ENCODE data around the gene USP21. TPM values are rescaled to one million over a fixed set of nuclear protein-coding genes. Genes with fewer than 3 reads are reported as not detected.

The USP21 gene
- total RNA-seq, 2 experiments from 2014 or later = 34.7 to 40.2 TPM

DNA sequence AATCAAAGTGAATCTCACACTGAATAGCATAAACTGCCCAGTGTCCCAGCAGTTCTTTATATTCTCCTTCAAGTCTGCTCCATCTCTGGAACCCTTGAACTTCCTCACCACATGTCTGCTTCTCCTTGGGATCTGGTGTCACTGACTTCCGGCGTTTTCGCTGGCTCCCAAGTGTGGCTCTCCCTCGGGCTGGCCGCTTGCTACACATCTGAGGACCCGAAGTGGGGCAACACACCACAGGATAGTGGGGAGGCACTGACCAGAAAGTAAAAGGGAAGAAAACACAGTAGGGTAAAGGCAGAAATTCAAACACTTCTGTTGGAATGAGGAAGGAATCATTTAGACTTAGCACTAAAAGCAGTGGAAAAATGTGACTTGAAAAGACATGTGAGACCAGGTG lies 36.3 kb upstream of the USP21 start:
- ChIA-PET CTCF (interaction anchor here (1.2 to 1.5 kb wide), 2 partner anchors 13 to 27 kb away, joined by 3 read pairs; no protein-coding TSS in a partner anchor), POLR2A (interaction anchor here (0.7 kb wide), 1 partner anchor 266 kb away, joined by 4 read pairs; no protein-coding TSS in a partner anchor)
- Mint-ChIP-seq H3K4me1 (peaks cover 51% of the 10 kb centered on the region), H3K9me3 (no peaks in the 10 kb centered on the region), H3K36me3 (ENCODE audit: low read depth) (peaks cover 59% of the 10 kb centered on the region), H3K4me3 (no peak overlapping the region), H3K27ac (no peak overlapping the region), H3K27me3 (no peaks in the 10 kb centered on the region)
- DNase-seq = no peak

GRCh38 chr1:161127649-161128048 lies 31.7 kb upstream of the USP21 start:
- H3K27ac Mint-ChIP-seq = no peak overlapping the region
- CTCF ChIA-PET = interaction anchor here (0.6 to 1.9 kb wide), 9 partner anchors 9 to 73 kb away, joined by 3 to 5 read pairs (median 3); partner anchors contain the start of genes NIT1 and PFDN2
- no peak overlapping the region for H3K4me3 Mint-ChIP-seq
- peaks cover 56% of the 10 kb centered on the region for H3K4me1 Mint-ChIP-seq
- peaks cover 58% of the 10 kb centered on the region for H3K36me3 Mint-ChIP-seq (ENCODE audit: low read depth)
- no peaks in the 10 kb centered on the region for H3K27me3 Mint-ChIP-seq
- POLR2A ChIA-PET = interaction anchor here (0.6 kb wide), 1 partner anchor 134 kb away, joined by 3 read pairs; no protein-coding TSS in a partner anchor
- no peaks in the 10 kb centered on the region for H3K9me3 Mint-ChIP-seq
- no peak for DNase-seq

GRCh38 chr1:161128591-161129420 lies 30.5 kb upstream of the USP21 start:
- Mint-ChIP-seq H3K36me3 (ENCODE audit: low read depth) (peaks cover 51% of the 10 kb centered on the region), H3K9me3 (no peaks in the 10 kb centered on the region), H3K4me3 (no peak overlapping the region), H3K27ac (peak overlapping the region; percentile 7), H3K4me1 (peaks cover 56% of the 10 kb centered on the region), H3K27me3 (no peaks in the 10 kb centered on the region)
- CTCF ChIA-PET = interaction anchor here (0.7 to 1.9 kb wide), 3 partner anchors 10 to 36 kb away, joined by 3 to 5 read pairs (median 3); no protein-coding TSS in a partner anchor
- POLR2A ChIA-PET = no interaction called here
- DNase-seq = no peak

DNA sequence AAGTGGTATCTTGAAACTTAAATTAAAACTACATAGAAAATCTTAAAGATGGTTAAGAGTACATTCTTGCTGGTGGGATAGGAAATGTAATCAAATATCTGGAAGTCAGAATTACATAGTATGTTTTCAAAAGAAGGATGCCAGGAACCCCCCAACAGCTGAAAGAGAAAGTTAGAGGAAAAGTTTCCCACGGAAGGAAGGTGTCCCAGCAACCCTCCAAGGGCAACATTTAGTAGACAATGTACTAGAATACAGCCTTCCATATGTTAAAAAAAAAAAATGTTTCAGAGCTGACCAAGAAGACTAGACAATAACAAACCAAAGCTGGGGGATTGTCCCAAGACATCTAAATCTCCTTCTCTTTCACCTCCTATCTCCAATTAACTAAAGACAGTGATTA lies 29.0 kb upstream of the USP21 start:
- peaks cover 59% of the 10 kb centered on the region for H3K4me1 Mint-ChIP-seq
- no peak for DNase-seq
- ChIA-PET POLR2A (no interaction called here), CTCF (interaction anchor here (1.1 kb wide), 1 partner anchor 35 kb away, joined by 3 read pairs; no protein-coding TSS in a partner anchor)
- H3K4me3 Mint-ChIP-seq = no peak overlapping the region
- no peaks in the 10 kb centered on the region for H3K9me3 Mint-ChIP-seq
- H3K27me3 Mint-ChIP-seq = no peaks in the 10 kb centered on the region
- peaks cover 46% of the 10 kb centered on the region for H3K36me3 Mint-ChIP-seq (ENCODE audit: low read depth)
- H3K27ac Mint-ChIP-seq = no peak overlapping the region

- peaks cover 38% of the 10 kb centered on the region for H3K36me3 Mint-ChIP-seq (ENCODE audit: low read depth)
- H3K27ac Mint-ChIP-seq = no peak overlapping the region
- ChIA-PET CTCF (interaction anchor here (0.6 to 1.5 kb wide), 6 partner anchors 12 to 34 kb away, joined by 3 to 7 read pairs (median 4); partner anchors contain the start of gene PPOX), POLR2A (interaction anchor here (0.9 kb wide), 1 partner anchor 22 kb away, joined by 3 read pairs; the partner anchor contains the start of gene UFC1)
- no peak overlapping the region for H3K4me3 Mint-ChIP-seq
- H3K4me1 Mint-ChIP-seq = peaks cover 53% of the 10 kb centered on the region
- H3K9me3 Mint-ChIP-seq = no peaks in the 10 kb centered on the region
- no peak for DNase-seq
- no peaks in the 10 kb centered on the region for H3K27me3 Mint-ChIP-seq
Measured at GRCh38 chr1:161131523-161132409, 27.5 kb upstream of the USP21 start.

GRCh38 chr1:161132410-161133219 lies 26.7 kb upstream of the USP21 start, which contains the start of gene DEDD:
Gene DEDD, minus strand, starts transcription at chr1:161132667. Its CDS starts 8,205 bp downstream, at chr1:161124462.
- Mint-ChIP-seq H3K9me3 (no peaks in the 10 kb centered on the region), H3K4me1 (peaks cover 49% of the 10 kb centered on the region), H3K4me3 (no peak within 1 kb of the TSS), H3K27me3 (no peaks in the 10 kb centered on the region), H3K36me3 (ENCODE audit: low read depth) (peaks cover 32% of the 10 kb centered on the region), H3K27ac (no peak within 1 kb of the TSS)
- DNase-seq = peak; percentile 93
- POLR2A ChIA-PET = interaction anchor here (0.6 kb wide), 1 partner anchor 17 kb away, joined by 3 read pairs; no protein-coding TSS in a partner anchor
- CTCF ChIA-PET = interaction anchor here (0.6 to 1.7 kb wide), 12 partner anchors 11 to 93 kb away, joined by 3 to 7 read pairs (median 5); partner anchors contain the start of genes NIT1, PFDN2, PPOX and TOMM40L

GRCh38 chr1:161133220-161133740 lies 26.0 kb upstream of the USP21 start:
- peaks cover 43% of the 10 kb centered on the region for H3K4me1 Mint-ChIP-seq
- H3K4me3 Mint-ChIP-seq = no peak overlapping the region
- ChIA-PET POLR2A (interaction anchor here (0.6 kb wide), 1 partner anchor 16 kb away, joined by 3 read pairs; no protein-coding TSS in a partner anchor), CTCF (interaction anchor here (0.6 to 1.7 kb wide), 13 partner anchors 12 to 92 kb away, joined by 3 to 7 read pairs (median 5); partner anchors contain the start of genes NIT1, PFDN2, PPOX and TOMM40L)
- H3K27me3 Mint-ChIP-seq = no peaks in the 10 kb centered on the region
- no peak for DNase-seq
- H3K9me3 Mint-ChIP-seq = no peaks in the 10 kb centered on the region
- peaks cover 28% of the 10 kb centered on the region for H3K36me3 Mint-ChIP-seq (ENCODE audit: low read depth)
- H3K27ac Mint-ChIP-seq = no peak overlapping the region

GRCh38 chr1:161137881-161138280 lies 21.4 kb upstream of the USP21 start:
- ChIA-PET POLR2A (no interaction called here), CTCF (interaction anchor here (0.6 to 1.3 kb wide), 7 partner anchors 9 to 147 kb away, joined by 3 to 6 read pairs (median 4); partner anchors contain the start of genes ARHGAP30 and PPOX)
- no peak overlapping the region for H3K27ac Mint-ChIP-seq
- peaks cover 13% of the 10 kb centered on the region for H3K4me1 Mint-ChIP-seq
- peaks cover 4% of the 10 kb centered on the region for H3K36me3 Mint-ChIP-seq (ENCODE audit: low read depth)
- DNase-seq = no peak
- no peaks in the 10 kb centered on the region for H3K27me3 Mint-ChIP-seq
- no peak overlapping the region for H3K4me3 Mint-ChIP-seq
- H3K9me3 Mint-ChIP-seq = no peaks in the 10 kb centered on the region

DNA sequence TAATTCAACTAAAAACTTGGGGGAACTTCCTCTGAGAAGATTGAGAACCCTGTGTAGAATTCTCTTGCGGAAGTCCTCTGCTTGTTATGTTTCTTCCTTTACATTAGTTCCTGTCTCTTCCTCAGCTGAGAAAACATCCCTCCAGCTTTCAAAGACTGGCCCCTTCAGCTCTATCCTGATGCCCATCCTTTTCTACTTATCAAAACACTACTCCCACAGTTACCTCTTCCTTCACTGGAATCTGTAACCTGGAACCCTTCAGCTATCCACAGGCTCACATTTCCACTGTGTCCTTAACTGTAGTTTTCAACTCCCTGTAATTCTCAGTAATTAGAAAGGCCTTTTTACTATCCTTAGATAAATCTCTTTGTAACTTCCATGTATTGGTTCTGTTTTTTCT lies 20.9 kb upstream of the USP21 start:
- H3K9me3 Mint-ChIP-seq = no peaks in the 10 kb centered on the region
- no peaks in the 10 kb centered on the region for H3K27me3 Mint-ChIP-seq
- peak overlapping the region; percentile 58 for H3K27ac Mint-ChIP-seq
- DNase-seq = no peak
- ChIA-PET POLR2A (interaction anchor here (0.6 kb wide), 1 partner anchor 68 kb away, joined by 5 read pairs; no protein-coding TSS in a partner anchor), CTCF (interaction anchor here (0.7 to 1.3 kb wide), 6 partner anchors 9 to 69 kb away, joined by 3 to 6 read pairs (median 4); partner anchors contain the start of genes ARHGAP30 and PPOX)
- H3K4me3 Mint-ChIP-seq = no peak overlapping the region
- peaks cover 4% of the 10 kb centered on the region for H3K36me3 Mint-ChIP-seq (ENCODE audit: low read depth)
- peaks cover 13% of the 10 kb centered on the region for H3K4me1 Mint-ChIP-seq

GRCh38 chr1:161139766-161140165 lies 19.5 kb upstream of the USP21 start:
- no peaks in the 10 kb centered on the region for H3K27me3 Mint-ChIP-seq
- no peaks in the 10 kb centered on the region for H3K9me3 Mint-ChIP-seq
- H3K4me3 Mint-ChIP-seq = no peak overlapping the region
- H3K36me3 Mint-ChIP-seq (ENCODE audit: low read depth) = peaks cover 4% of the 10 kb centered on the region
- ChIA-PET CTCF (interaction anchor here (0.6 to 0.9 kb wide), 4 partner anchors 8 to 372 kb away, joined by 3 to 5 read pairs (median 4); no protein-coding TSS in a partner anchor), POLR2A (no interaction called here)
- H3K27ac Mint-ChIP-seq = peak overlapping the region; percentile 13
- peak; percentile 58 for DNase-seq
- H3K4me1 Mint-ChIP-seq = peaks cover 13% of the 10 kb centered on the region

GRCh38 chr1:161140755-161141400 lies 18.4 kb upstream of the USP21 start:
- ChIA-PET POLR2A (interaction anchor here (0.7 kb wide), 1 partner anchor 14 kb away, joined by 3 read pairs; no protein-coding TSS in a partner anchor), CTCF (interaction anchor here (0.9 to 1.3 kb wide), 6 partner anchors 12 to 306 kb away, joined by 3 to 4 read pairs (median 3); no protein-coding TSS in a partner anchor)
- Mint-ChIP-seq H3K4me3 (no peak overlapping the region), H3K4me1 (peaks cover 8% of the 10 kb centered on the region), H3K36me3 (ENCODE audit: low read depth) (peaks cover 2% of the 10 kb centered on the region), H3K27me3 (no peaks in the 10 kb centered on the region), H3K27ac (no peak overlapping the region), H3K9me3 (no peaks in the 10 kb centered on the region)
- DNase-seq = no peak
